Endothelial cell of umbilical vein (primary cell): ENCODE results near the gene HBS1L. TPM values are rescaled to one million over a fixed set of nuclear protein-coding genes. Genes with fewer than 3 reads are reported as not detected.

ENCODE experiments used
- BruUV-seq: library from RNA; stranded (reverse); fragments of 400-500 nt; replicated peaks from 2 replicates; lab custom pipeline; 2021; lab: Mats Ljungman, UMichigan
- CTCF ChIA-PET: fragments of 300-600, 350-600 bp; sonication (Branson Sonifier 250); formaldehyde crosslinking; loops from one replicate; lab custom pipeline; 2021; ENCODE audit warnings: antibody characterized with exemption, inconsistent platforms; lab: Charles Lee
- POLR2A ChIA-PET: fragments of 300-600, 350-600 bp; sonication (Branson Sonifier 250); formaldehyde crosslinking; loops from one replicate; lab custom pipeline; 2021; ENCODE audit warnings: antibody characterized with exemption, inconsistent platforms; lab: Charles Lee
- DNase-seq: peaks from one replicate; pipeline ENCODE4 v3.0.0-alpha.2; 2011; ENCODE audit warnings: low read depth, low spot score
- FAIRE-seq: peaks from 2 replicates; lab custom pipeline; 2011; peaks lifted over from hg19 to GRCh38; lab: Jason Lieb, UNC
- H2AFZ ChIP-seq: 2 replicates; pipeline ENCODE4 v1.6.0; 2012; ENCODE audit warnings: low read depth, low read length, control low read depth, inconsistent platforms
- H3K27ac ChIP-seq: 2 replicates; pipeline ENCODE4 v1.5.1; 2011; ENCODE audit warnings: low read depth, mild to moderate bottlenecking, control low read depth, low read length, moderate library complexity; ENCODE audit not compliant: insufficient read depth
- H3K27me3 ChIP-seq, 2 experiments: 2 replicates each; pipeline versions ENCODE4 v1.6.0 to v1.6.1; 2011; ENCODE audit warnings: low read length in 2 of 2, mixed read lengths in 1 of 2; ENCODE audit not compliant: control insufficient read depth in 2 of 2, insufficient read depth in 2 of 2
- H3K36me3 ChIP-seq, 2 experiments: 2 replicates in 1 of 2; 3 replicates in 1 of 2; pipeline ENCODE4 v1.5.1; 2011; ENCODE audit warnings: low read length in 2 of 2, mild to moderate bottlenecking in 1 of 2, moderate library complexity in 1 of 2; ENCODE audit not compliant: control insufficient read depth in 2 of 2, insufficient read depth in 2 of 2; ENCODE audit errors: extremely low read depth in 1 of 2
- H3K4me1 ChIP-seq: 3 replicates; pipeline ENCODE4 v1.5.1; 2011; ENCODE audit warnings: mild to moderate bottlenecking, low read length; ENCODE audit not compliant: control insufficient read depth, insufficient read depth; ENCODE audit errors: extremely low read depth
- H3K4me2 ChIP-seq: 2 replicates; pipeline ENCODE4 v1.6.1; 2011; ENCODE audit warnings: low read length, control low read depth, mixed read lengths; ENCODE audit not compliant: insufficient read depth
- H3K4me3 ChIP-seq, 3 experiments: fragments of 200-600 bp in 1 of 3; sonication (generic), shearing (Covaris generic) in 1 of 3; replicated peaks in 1 of 3; 2 replicates each; pipeline ENCODE4 v1.5.1; 2011 to 2016; ENCODE audit warnings: control low read depth in 3 of 3, low read length in 3 of 3, mild to moderate bottlenecking in 2 of 3, inconsistent platforms in 1 of 3, low read depth in 1 of 3, moderate library complexity in 1 of 3; ENCODE audit not compliant: insufficient read depth in 1 of 3
- H3K79me2 ChIP-seq: 2 replicates; pipeline ENCODE4 v1.6.0; 2012; ENCODE audit warnings: low read length, inconsistent platforms; ENCODE audit not compliant: control insufficient read depth, insufficient read depth
- H3K9ac ChIP-seq: replicated peaks from 2 replicates; pipeline ENCODE3; 2011; ENCODE audit warnings: low read length, control low read depth; ENCODE audit not compliant: insufficient read depth; ENCODE audit errors: extremely low read depth
- H3K9me1 ChIP-seq: replicated peaks from 3 replicates; pipeline ENCODE4 v1.6.0; 2011; ENCODE audit warnings: mild to moderate bottlenecking, low read length; ENCODE audit not compliant: control insufficient read depth, insufficient read depth; ENCODE audit errors: extremely low read depth
- H3K9me3 ChIP-seq: replicated peaks from 2 replicates; pipeline ENCODE4 v1.5.1; 2012; ENCODE audit warnings: low read length, inconsistent platforms; ENCODE audit not compliant: control insufficient read depth, insufficient read depth
- H4K20me1 ChIP-seq: replicated peaks from 2 replicates; pipeline ENCODE3; 2011; ENCODE audit warnings: mild to moderate bottlenecking, low read length; ENCODE audit not compliant: control insufficient read depth, insufficient read depth; ENCODE audit errors: extremely low read depth
- EZH2 ChIP-seq: IDR thresholded peaks from 2 replicates; pipeline ENCODE4 v1.6.1; 2012; ENCODE audit warnings: borderline replicate concordance, low read depth, mild to moderate bottlenecking, moderate library complexity, low read length, inconsistent platforms; ENCODE audit not compliant: severe bottlenecking
- FOS ChIP-seq: IDR thresholded peaks from 2 replicates; pipeline ENCODE4 v1.6.1; 2011; ENCODE audit warnings: mild to moderate bottlenecking, low read length, moderate library complexity, borderline replicate concordance; ENCODE audit not compliant: insufficient read depth
- GATA2 ChIP-seq: IDR thresholded peaks from 2 replicates; pipeline ENCODE4 v1.7.0; 2011; ENCODE audit warnings: low read depth, mild to moderate bottlenecking, moderate library complexity, mixed read lengths, low read length; ENCODE audit not compliant: insufficient read length, insufficient read depth
- JUN ChIP-seq: IDR thresholded peaks from 2 replicates; pipeline ENCODE4 v1.6.1; 2011; ENCODE audit warnings: borderline replicate concordance, low read depth; ENCODE audit not compliant: insufficient read length, insufficient read depth
- MYC ChIP-seq: IDR thresholded peaks from one replicate; pipeline ENCODE4 v1.6.1; 2011; ENCODE audit warnings: mild to moderate bottlenecking, low read depth, low read length
- POLR2A ChIP-seq: IDR thresholded peaks from 2 replicates; pipeline ENCODE4 v1.6.1; 2012; ENCODE audit warnings: low read depth, mild to moderate bottlenecking, control low read depth, low read length
- POLR2AphosphoS5 ChIP-seq: IDR thresholded peaks from 2 replicates; pipeline ENCODE4 v1.6.1; 2012; ENCODE audit warnings: low read depth, mild to moderate bottlenecking, control low read depth, low read length, moderate library complexity; ENCODE audit not compliant: insufficient read depth
- dilution Hi-C: fragments of 300-500 bp; cut with MboI; formaldehyde crosslinking; loops from one replicate; pipeline ENCODE4 v1.15.0; 2019; ENCODE audit warnings: low sequenced_read_pairs; ENCODE audit not compliant: extremely low pct_ligation_motif_present
- intact Hi-C: fragments of 100-400 bp; cut with micrococcal nuclease; formaldehyde crosslinking; loops from one replicate; pipeline ENCODE4 v1.10.0; 2022
- polyA plus RNA-seq, 4 experiments: library from polyadenylated mRNA; depleted of rRNA in 3 of 4; stranded (reverse) in 3 of 4; unstranded in 1 of 4; fragments of >200 nt; gene quantifications; 2 replicates each; pipeline versions ENCODE4 v1.2.1 to v1.2.3, GENCODE V29; 2011 to 2012; ENCODE audit warnings: missing spikeins in 1 of 4
- total RNA-seq: library from RNA; stranded (reverse); gene quantifications from 2 replicates; pipeline ENCODE4 v1.2.3, GENCODE V29; 2021
- TF ChIP-seq, protein P1 (sequence below), 2 donors: IDR thresholded peaks; 1 replicate in 1 of 2; 2 replicates in 1 of 2; pipeline ENCODE4 v1.5.1; 2011; ENCODE audit warnings: low read length in 2 of 2, mild to moderate bottlenecking in 2 of 2, moderate library complexity in 2 of 2, control low read depth in 1 of 2, inconsistent platforms in 1 of 2, low read depth in 1 of 2; ENCODE audit not compliant: insufficient read depth in 1 of 2; ENCODE audit errors: extremely low read depth in 1 of 2
- TF ChIP-seq, protein P2 (sequence below): IDR thresholded peaks from 2 replicates; pipeline ENCODE4 v1.6.1; 2011; ENCODE audit not compliant: insufficient read depth, insufficient read length

HBS1L gene
- total and polyA plus RNA-seq, 2 donors (not counting 3 experiments of a cell fraction or from before 2014, with no cell fraction given) = 23.7 to 74.6 TPM

GRCh38 chr6:135075018-135075417, 20.4 kb upstream of the HBS1L start:
- peaks cover 5 to 7% of the 10 kb centered on the region in 2 experiments for H3K27me3 ChIP-seq
- H3K4me1 ChIP-seq = no peaks in the 10 kb centered on the region
- dilution Hi-C loops (no loop called here), intact Hi-C loops (no loop called here)
- H3K9me1 ChIP-seq = no peaks in the 10 kb centered on the region
- H3K27ac ChIP-seq = no peak overlapping the region
- CTCF ChIA-PET = interaction anchor here (1.9 kb wide), 1 partner anchor 11 kb away, joined by 4 read pairs; no protein-coding TSS in a partner anchor
- H3K9ac ChIP-seq = no peak overlapping the region
- no peak overlapping the region for H2AFZ ChIP-seq
- POLR2A ChIA-PET = no interaction called here
- H3K4me2 ChIP-seq = no peak overlapping the region
- FAIRE-seq (no peak), DNase-seq (no peak)
- H3K79me2 ChIP-seq = no peaks in the 10 kb centered on the region
- H3K4me3 ChIP-seq = no peak overlapping the region
- no peak for TF ChIP-seq JUN
- no peaks in the 10 kb centered on the region for H3K36me3 ChIP-seq
- no peaks in the 10 kb centered on the region for H4K20me1 ChIP-seq
- no TSS peak for BruUV-seq
- H3K9me3 ChIP-seq = no peaks in the 10 kb centered on the region

DNA sequence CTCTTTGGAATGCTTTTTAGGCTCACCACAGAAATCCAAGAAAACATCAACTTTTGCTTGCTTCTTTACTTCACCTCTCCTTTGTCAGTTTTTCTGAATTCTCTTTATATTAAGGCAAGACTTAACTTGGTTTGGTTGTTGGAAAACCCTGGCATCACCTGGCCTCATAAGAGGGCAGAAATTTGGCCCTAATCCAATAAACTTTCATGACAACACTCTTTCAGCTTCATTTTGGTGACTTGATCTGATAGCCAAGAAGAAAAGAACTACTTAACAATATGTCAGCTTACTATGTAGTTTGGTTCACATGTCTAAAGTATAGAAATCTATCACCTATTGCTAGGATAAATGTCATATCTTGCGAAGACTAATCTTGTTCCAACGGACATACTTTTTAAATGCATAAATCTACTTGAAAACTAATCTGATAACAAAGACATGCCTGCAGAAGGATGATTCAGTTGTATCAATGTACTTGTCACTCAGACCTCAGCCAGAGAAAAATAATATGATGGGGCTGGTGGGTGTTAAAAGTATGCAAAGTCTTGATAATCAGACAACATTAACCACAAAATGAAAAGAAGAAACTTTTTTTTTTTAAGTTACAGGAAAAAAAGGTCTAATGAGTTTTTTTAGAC, 19.3 kb upstream of the HBS1L start:
- Histone ChIP-seq H3K36me3 (no peaks in the 10 kb centered on the region), H3K4me3 (no peak overlapping the region), H3K4me1 (no peaks in the 10 kb centered on the region), H3K4me2 (no peak overlapping the region), H3K27me3 (peaks cover 5 to 7% of the 10 kb centered on the region in 2 experiments), H3K9me3 (no peaks in the 10 kb centered on the region), H3K79me2 (no peaks in the 10 kb centered on the region), H3K9me1 (no peaks in the 10 kb centered on the region), H3K9ac (no peak overlapping the region), H2AFZ (no peak overlapping the region), H3K27ac (no peak overlapping the region), H4K20me1 (no peaks in the 10 kb centered on the region)
- BruUV-seq = no TSS peak
- CTCF ChIA-PET = interaction anchor here (1.9 kb wide), 1 partner anchor 12 kb away, joined by 4 read pairs; no protein-coding TSS in a partner anchor
- TF ChIP-seq JUN (no peak), EZH2 (no peak), GATA2 (no peak), POLR2AphosphoS5 (no peak), MYC (no peak), FOS (no peak), POLR2A (no peak)
- TF ChIP-seq, protein P1, sequence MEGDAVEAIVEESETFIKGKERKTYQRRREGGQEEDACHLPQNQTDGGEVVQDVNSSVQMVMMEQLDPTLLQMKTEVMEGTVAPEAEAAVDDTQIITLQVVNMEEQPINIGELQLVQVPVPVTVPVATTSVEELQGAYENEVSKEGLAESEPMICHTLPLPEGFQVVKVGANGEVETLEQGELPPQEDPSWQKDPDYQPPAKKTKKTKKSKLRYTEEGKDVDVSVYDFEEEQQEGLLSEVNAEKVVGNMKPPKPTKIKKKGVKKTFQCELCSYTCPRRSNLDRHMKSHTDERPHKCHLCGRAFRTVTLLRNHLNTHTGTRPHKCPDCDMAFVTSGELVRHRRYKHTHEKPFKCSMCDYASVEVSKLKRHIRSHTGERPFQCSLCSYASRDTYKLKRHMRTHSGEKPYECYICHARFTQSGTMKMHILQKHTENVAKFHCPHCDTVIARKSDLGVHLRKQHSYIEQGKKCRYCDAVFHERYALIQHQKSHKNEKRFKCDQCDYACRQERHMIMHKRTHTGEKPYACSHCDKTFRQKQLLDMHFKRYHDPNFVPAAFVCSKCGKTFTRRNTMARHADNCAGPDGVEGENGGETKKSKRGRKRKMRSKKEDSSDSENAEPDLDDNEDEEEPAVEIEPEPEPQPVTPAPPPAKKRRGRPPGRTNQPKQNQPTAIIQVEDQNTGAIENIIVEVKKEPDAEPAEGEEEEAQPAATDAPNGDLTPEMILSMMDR (IDR thresholded peaks at IDR 0.05; ENCODE audit: extremely low read depth in 1 of 2, insufficient read depth in 1 of 2, low read depth in 1 of 2, low read length in 2 of 2) = no peak
- TF ChIP-seq, protein P2, sequence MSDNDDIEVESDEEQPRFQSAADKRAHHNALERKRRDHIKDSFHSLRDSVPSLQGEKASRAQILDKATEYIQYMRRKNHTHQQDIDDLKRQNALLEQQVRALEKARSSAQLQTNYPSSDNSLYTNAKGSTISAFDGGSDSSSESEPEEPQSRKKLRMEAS = no peak
- FAIRE-seq = no peak
- intact Hi-C loops = no loop called here
- DNase-seq = peak; percentile 11
- POLR2A ChIA-PET = no interaction called here
- dilution Hi-C loops = no loop called here
